ENCODE results near the gene C16orf92.

The C16orf92 gene

GRCh38 chr16:30063278-30063892, 40.4 kb downstream of the C16orf92 start:
- DNase-seq: no peak

GRCh38 chr16:30063893-30064728, 41.1 kb downstream of the C16orf92 start:
- peak; percentile 31 for DNase-seq

- DNase-seq: no peak
Measured at GRCh38 chr16:30064729-30065101, 41.7 kb downstream of the C16orf92 start.

- DNase-seq: peak; percentile 87
Measured at GRCh38 chr16:30065102-30065942, 42.3 kb downstream of the C16orf92 start, which contains the start of gene ALDOA. TSS of gene ALDOA (plus strand) at chr16:30065760. CDS start at chr16:30066898, 1,138 bp downstream.

GRCh38 chr16:30065943-30066760, 43.2 kb downstream of the C16orf92 start:
- no peak for DNase-seq

- no peak for DNase-seq
Measured at GRCh38 chr16:30066761-30067583, 44.0 kb downstream of the C16orf92 start.

- no peak for DNase-seq
Measured at GRCh38 chr16:30067584-30067916, 44.6 kb downstream of the C16orf92 start.

- no peak for DNase-seq
Measured at GRCh38 chr16:30068333-30068732, 45.3 kb downstream of the C16orf92 start.

- peak; percentile 26 for DNase-seq
Measured at GRCh38 chr16:30068750-30069610, 46.0 kb downstream of the C16orf92 start.

GRCh38 chr16:30069611-30070462, 46.8 kb downstream of the C16orf92 start:
- no peak for DNase-seq

- DNase-seq: no peak
Measured at GRCh38 chr16:30070490-30070889, 47.5 kb downstream of the C16orf92 start.

Data from effector CD8-positive, alpha-beta T cell (primary cell).